HepG2 (cell line): ENCODE data around the gene VAMP5. TPM values are rescaled to one million over a fixed set of nuclear protein-coding genes. Genes with fewer than 3 reads are reported as not detected.

Experiments
- ARNT2 ChIP-seq: sonication (generic); formaldehyde crosslinking; IDR thresholded peaks from 2 replicates; pipeline ENCODE4 v1.8.0; 2022; ENCODE audit warnings: mild to moderate bottlenecking, low read depth, missing genetic modification reagents, moderate library complexity
- ATM ChIP-seq: fragments of 450-650 bp; IDR thresholded peaks from 2 replicates; pipeline ENCODE4 v1.7.1; 2017; ENCODE audit warnings: mild to moderate bottlenecking, borderline replicate concordance
- CBX2 ChIP-seq, 2 experiments: fragments of 200-600 bp in 1 of 2; sonication (generic); formaldehyde crosslinking in 1 of 2; IDR thresholded peaks; 2 replicates each; pipeline versions ENCODE4 v1.7.0 to v1.8.1; 2018 to 2022; ENCODE audit warnings: low read depth in 2 of 2, low read length in 1 of 2, mild to moderate bottlenecking in 1 of 2, missing genetic modification reagents in 1 of 2
- GATAD1 ChIP-seq: IDR thresholded peaks from 2 replicates; pipeline ENCODE4 v1.6.1; 2016; ENCODE audit warnings: missing genetic modification reagents, missing compliant biosample characterization
- GFI1 ChIP-seq: sonication (generic); formaldehyde crosslinking; IDR thresholded peaks from 2 replicates; pipeline ENCODE4 v1.5.0; 2020; ENCODE audit warnings: missing genetic modification reagents, mild to moderate bottlenecking, borderline replicate concordance
- MED13 ChIP-seq: sonication (generic); formaldehyde crosslinking; IDR thresholded peaks from 2 replicates; pipeline ENCODE4 v1.5.0; 2020; ENCODE audit warnings: missing genetic modification reagents
- MED8 ChIP-seq: sonication (generic); formaldehyde crosslinking; IDR thresholded peaks from 2 replicates; pipeline ENCODE4 v1.8.1; 2023; ENCODE audit warnings: mild to moderate bottlenecking, missing genetic modification reagents; ENCODE audit not compliant: insufficient replicate concordance
- MTERF4 ChIP-seq: sonication (generic); formaldehyde crosslinking; IDR thresholded peaks from 2 replicates; pipeline ENCODE4 v1.8.0; 2023; ENCODE audit warnings: mild to moderate bottlenecking, missing genetic modification reagents
- NAIF1 ChIP-seq: sonication (generic); formaldehyde crosslinking; IDR thresholded peaks from 2 replicates; pipeline ENCODE4 v1.5.0; 2020; ENCODE audit warnings: mild to moderate bottlenecking, missing genetic modification reagents, borderline replicate concordance
- NCOA2 ChIP-seq: sonication (generic); formaldehyde crosslinking; IDR thresholded peaks from 2 replicates; pipeline ENCODE4 v1.8.0; 2022; ENCODE audit warnings: inconsistent platforms
- PTBP1 ChIP-seq: fragments of 200-400 bp; formaldehyde crosslinking; IDR thresholded peaks from 2 replicates; pipeline ENCODE4 v1.6.1; 2018; ENCODE audit warnings: low read length, low read depth; ENCODE audit not compliant: poor library complexity, severe bottlenecking
- TEF ChIP-seq: sonication (generic); formaldehyde crosslinking; IDR thresholded peaks from 2 replicates; pipeline ENCODE4 v1.5.0; 2020; ENCODE audit warnings: missing genetic modification reagents
- ZBTB46 ChIP-seq: sonication (generic); formaldehyde crosslinking; IDR thresholded peaks from 2 replicates; pipeline ENCODE4 v1.4.0; 2020; ENCODE audit warnings: mild to moderate bottlenecking, missing genetic modification reagents, borderline replicate concordance
- ZBTB7A ChIP-seq: sonication (generic); formaldehyde crosslinking; IDR thresholded peaks from 2 replicates; pipeline ENCODE4 v1.8.0; 2022; ENCODE audit warnings: mild to moderate bottlenecking, missing genetic modification reagents
- ZBTB7B ChIP-seq: sonication (generic); formaldehyde crosslinking; IDR thresholded peaks from 2 replicates; pipeline ENCODE4 v1.4.0; 2020; ENCODE audit warnings: missing genetic modification reagents
- ZHX1 ChIP-seq: sonication (generic); formaldehyde crosslinking; IDR thresholded peaks from 2 replicates; pipeline ENCODE4 v1.8.1; 2022; ENCODE audit warnings: low read depth, mild to moderate bottlenecking, missing genetic modification reagents
- ZNF33A ChIP-seq: sonication (generic); formaldehyde crosslinking; IDR thresholded peaks from 2 replicates; pipeline ENCODE4 v1.5.1; 2020; ENCODE audit warnings: missing genetic modification reagents, mild to moderate bottlenecking, moderate library complexity, borderline replicate concordance
- ZNF547 ChIP-seq: sonication (generic); formaldehyde crosslinking; IDR thresholded peaks from 2 replicates; pipeline ENCODE4 v1.5.1; 2020; ENCODE audit warnings: mild to moderate bottlenecking, missing genetic modification reagents
- ZNF574 ChIP-seq: sonication (generic); formaldehyde crosslinking; IDR thresholded peaks from 2 replicates; pipeline ENCODE4 v1.4.0; 2020; ENCODE audit warnings: missing genetic modification reagents
- ZNF747 ChIP-seq: sonication (generic); formaldehyde crosslinking; IDR thresholded peaks from 2 replicates; pipeline ENCODE4 v1.8.1; 2023; ENCODE audit warnings: missing genetic modification reagents, mild to moderate bottlenecking, borderline replicate concordance
- polyA plus RNA-seq, 8 experiments: library from polyadenylated mRNA; depleted of rRNA in 3 of 8; stranded (reverse) in 7 of 8; unstranded in 1 of 8; fragments of >200 nt; fragmentation: Illumina TruSeq in 4 of 8; extraction: Trizol in 4 of 8; gene quantifications; 2 replicates each; pipeline versions ENCODE4 v1.2.1 to v1.2.3, GENCODE V29; 2011 to 2016; ENCODE audit warnings: low read depth in 4 of 8, missing spikeins in 1 of 8, mixed read lengths in 1 of 8; ENCODE audit not compliant: insufficient read depth in 1 of 8
- total RNA-seq, 5 experiments: library from RNA; depleted of rRNA; stranded (reverse); fragments of >200 nt; fragmentation: Illumina TruSeq; extraction: Trizol; gene quantifications; 2 replicates each; pipeline ENCODE4 v1.2.3, GENCODE V29; 2016; ENCODE audit warnings: low read depth in 1 of 5

The VAMP5 gene
- total and polyA plus RNA-seq, 2 of the 13 experiments (the other 11 are each of a cell fraction or from before 2014, with no cell fraction given): 7.2 to 56.7 TPM

- TF ChIP-seq TEF (CRISPR knock-in tag) (no peak; the same call in 1 of the 2 replicates), ARNT2 (CRISPR knock-in tag) (peak; percentile 84), ZNF574 (CRISPR knock-in tag) (peak; percentile 73; the same call in 1 of the 2 replicates), GATAD1 (CRISPR knock-in tag) (peak; percentile 68; the same call in 1 of the 2 replicates), CBX2 (IDR thresholded peaks at IDR 0.05; ENCODE audit: low read depth, low read length) (no peak), CBX2 (CRISPR knock-in tag; IDR thresholded peaks at IDR 0.05; ENCODE audit: low read depth) (no peak), ZBTB46 (CRISPR knock-in tag) (0 out of 2 replicates have a peak, but pooled peaks have one; percentile 47), ZBTB7A (CRISPR knock-in tag) (peak; percentile 89), PTBP1 (peak; percentile 82), ZNF547 (peak; percentile 85), MED13 (CRISPR knock-in tag) (peak; percentile 93), ZBTB7B (CRISPR knock-in tag) (peak; percentile 95), NCOA2 (CRISPR knock-in tag) (peak; percentile 57; the same call in 1 of the 2 replicates), MED8 (peak; percentile 80), ZNF747 (CRISPR knock-in tag) (no peak; the same call in 1 of the 2 replicates), ZHX1 (CRISPR knock-in tag) (peak; percentile 91; the same call in 1 of the 2 replicates), ATM (no peak), ZNF33A (CRISPR knock-in tag) (peak; percentile 7; the same call in 1 of the 2 replicates), GFI1 (CRISPR knock-in tag) (no peak), NAIF1 (CRISPR knock-in tag) (no peak), MTERF4 (no peak; the same call in none of the 2 replicates)
Measured at GRCh38 chr2:85584354-85584856, at the start of gene VAMP5 (continued).
